Stimulated activated CD4-positive, alpha-beta T cell treated with anti-CD3 and anti-CD28 coated beads, Interleukin-15, amount 100 ng/mL, for 48 hours (primary cell): ENCODE data around the gene TUBB8B.
"Not testable (repeated sequence)": the region's sequence is repeated elsewhere in the genome, so short reads cannot be mapped to it uniquely, and the experiment has no call there.

Experiments
- DNase-seq, 2 donors: peaks; one replicate each; pipeline ENCODE4 v3.0.0-alpha.2; 2020; ENCODE audit warnings: low read depth in 2 of 2

TUBB8B gene

DNA sequence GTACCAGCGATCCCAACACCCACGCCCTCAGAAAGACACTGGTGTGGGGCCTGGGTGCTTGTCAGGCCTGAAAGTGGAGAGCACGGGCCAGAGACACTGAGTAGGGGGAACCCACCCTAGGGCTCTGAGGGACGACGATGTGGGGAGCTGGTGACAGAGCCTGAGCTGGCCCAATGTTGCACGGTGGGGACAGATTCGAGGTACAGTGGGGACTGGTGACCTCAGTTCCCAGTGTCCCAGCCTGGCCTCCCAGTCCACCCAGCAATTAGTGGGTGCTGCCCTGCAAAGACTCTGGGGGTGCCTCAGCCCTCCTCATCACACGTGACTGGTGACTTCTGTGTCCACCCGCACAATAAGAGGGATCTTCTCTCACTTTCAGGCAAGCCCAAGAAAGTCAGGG is 36.6 kb downstream of the TUBB8B start:
- DNase-seq, result not testable (repeated sequence)

DNA sequence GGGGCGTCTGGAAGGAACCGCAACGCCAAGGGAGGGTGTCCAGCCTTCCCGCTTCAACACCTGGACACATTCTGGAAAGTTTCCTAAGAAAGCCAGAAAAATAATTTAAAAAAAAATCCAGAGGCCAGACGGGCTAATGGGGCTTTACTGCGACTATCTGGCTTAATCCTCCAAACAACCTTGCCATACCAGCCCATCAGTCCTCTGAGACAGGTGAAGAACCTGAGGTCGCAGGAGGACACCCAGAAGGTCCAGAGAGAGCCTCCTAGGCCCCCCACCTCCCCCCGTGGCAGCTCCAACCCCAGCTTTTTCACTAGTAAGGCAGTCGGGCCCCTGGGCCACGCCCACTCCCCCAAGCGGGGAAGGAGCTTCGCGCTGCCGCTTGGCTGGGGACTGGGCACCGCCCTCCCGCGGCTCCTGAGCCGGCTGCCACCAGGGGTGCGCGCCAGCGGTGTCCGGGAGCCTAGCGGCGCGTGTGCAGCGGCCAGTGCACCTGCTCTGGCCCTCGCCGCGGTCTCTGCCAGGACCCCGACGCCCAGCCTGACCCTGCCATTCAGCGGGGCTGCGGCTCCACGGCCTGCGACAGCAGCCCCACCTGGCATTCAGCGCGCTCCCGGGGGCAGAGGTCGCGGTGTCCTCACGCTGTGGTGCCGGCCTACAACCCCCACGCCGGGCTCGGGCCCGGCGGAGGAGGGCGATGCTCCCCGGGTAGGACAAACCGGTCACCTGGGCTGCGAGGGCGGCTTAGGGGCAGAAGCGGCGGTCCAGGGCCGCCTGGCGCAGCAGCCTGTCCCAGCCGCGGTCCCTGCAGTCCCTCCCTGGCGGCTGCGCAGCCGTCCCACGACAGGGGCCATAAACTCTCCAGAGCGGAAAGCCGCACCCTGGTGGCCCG is 37.8 kb downstream of the TUBB8B start:
- not testable (repeated sequence) for DNase-seq

DNA sequence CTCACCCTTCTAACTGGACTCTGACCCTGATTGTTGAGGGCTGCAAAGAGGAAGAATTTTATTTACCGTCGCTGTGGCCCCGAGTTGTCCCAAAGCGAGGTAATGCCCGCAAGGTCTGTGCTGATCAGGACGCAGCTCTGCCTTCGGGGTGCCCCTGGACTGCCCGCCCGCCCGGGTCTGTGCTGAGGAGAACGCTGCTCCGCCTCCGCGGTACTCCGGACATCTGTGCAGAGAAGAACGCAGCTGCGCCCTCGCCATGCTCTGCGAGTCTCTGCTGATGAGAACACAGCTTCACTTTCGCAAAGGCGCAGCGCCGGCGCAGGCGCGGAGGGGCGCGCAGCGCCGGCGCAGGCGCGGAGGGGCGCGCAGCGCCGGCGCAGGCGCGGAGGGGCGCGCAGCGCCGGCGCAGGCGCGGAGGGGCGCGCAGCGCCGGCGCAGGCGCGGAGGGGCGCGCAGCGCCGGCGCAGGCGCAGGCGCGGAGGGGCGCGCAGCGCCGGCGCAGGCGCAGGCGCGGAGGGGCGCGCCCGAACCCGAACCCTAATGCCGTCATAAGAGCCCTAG is 38.7 kb downstream of the TUBB8B start:
- DNase-seq, result peak in 1 of 2 donors; percentile 1

DNA sequence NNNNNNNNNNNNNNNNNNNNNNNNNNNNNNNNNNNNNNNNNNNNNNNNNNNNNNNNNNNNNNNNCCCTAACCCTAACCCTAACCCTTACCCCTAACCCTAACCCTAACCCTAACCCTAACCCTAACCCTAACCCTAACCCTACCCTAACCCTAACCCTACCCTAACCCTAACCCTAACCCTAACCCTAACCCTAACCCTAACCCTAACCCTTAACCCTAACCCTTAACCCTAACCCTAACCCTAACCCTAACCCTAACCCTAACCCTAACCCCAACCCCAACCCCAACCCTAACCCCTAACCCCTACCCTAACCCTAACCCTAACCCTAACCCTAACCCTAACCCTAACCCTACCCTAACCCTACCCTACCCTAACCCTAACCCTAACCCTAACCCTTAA is 39.5 kb downstream of the TUBB8B start:
- not testable (repeated sequence) for DNase-seq
